Left ventricle myocardium inferior (tissue), 1 donor: Measurements from ENCODE around the gene APOO. TPM values are rescaled to one million over a fixed set of nuclear protein-coding genes. Genes with fewer than 3 reads are reported as not detected.

Experiments used
- DNase-seq: peaks from one replicate; pipeline ENCODE4 v3.0.0-alpha.2; 2020
- H3K27ac ChIP-seq: fragments of 200-600 bp; replicated peaks from 2 replicates; pipeline ENCODE4 v1.8.0; 2021
- H3K27me3 ChIP-seq: fragments of 200-600 bp; 2 replicates; pipeline ENCODE4 v1.8.0; 2021; ENCODE audit warnings: low read depth
- H3K36me3 ChIP-seq: fragments of 200-600 bp; 2 replicates; pipeline ENCODE4 v1.8.0; 2021
- H3K4me1 ChIP-seq: fragments of 200-600 bp; 2 replicates; pipeline ENCODE4 v1.8.0; 2021
- H3K4me3 ChIP-seq: fragments of 200-600 bp; 2 replicates; pipeline ENCODE4 v1.8.0; 2021; ENCODE audit warnings: mild to moderate bottlenecking, moderate library complexity
- H3K9me3 ChIP-seq: fragments of 200-600 bp; replicated peaks from 2 replicates; pipeline ENCODE4 v1.8.0; 2021
- intact Hi-C: fragments of 100-400 bp; cut with micrococcal nuclease; formaldehyde crosslinking; loops from one replicate; pipeline ENCODE4 v1.11.0; 2022
- total RNA-seq: library from RNA; stranded (reverse); fragmentation: NEBNext Ultra II Directional; extraction: Animal tissue kit (Norgen Biotek cat#: 25700); gene quantifications from one replicate; pipeline ENCODE4 v1.2.1, GENCODE V29; 2021
- TF ChIP-seq, protein P1 (sequence below): fragments of 200-600 bp; IDR thresholded peaks from 2 replicates; pipeline ENCODE4 v1.8.0; 2021; ENCODE audit warnings: antibody characterized with exemption, mild to moderate bottlenecking, borderline replicate concordance
- donor health status: DM: no; HTN: yes; CAD: no; lungs with severe emphysema.

Gene APOO
- total RNA-seq, 1 donor from 2014 or later: 102 TPM

DNA sequence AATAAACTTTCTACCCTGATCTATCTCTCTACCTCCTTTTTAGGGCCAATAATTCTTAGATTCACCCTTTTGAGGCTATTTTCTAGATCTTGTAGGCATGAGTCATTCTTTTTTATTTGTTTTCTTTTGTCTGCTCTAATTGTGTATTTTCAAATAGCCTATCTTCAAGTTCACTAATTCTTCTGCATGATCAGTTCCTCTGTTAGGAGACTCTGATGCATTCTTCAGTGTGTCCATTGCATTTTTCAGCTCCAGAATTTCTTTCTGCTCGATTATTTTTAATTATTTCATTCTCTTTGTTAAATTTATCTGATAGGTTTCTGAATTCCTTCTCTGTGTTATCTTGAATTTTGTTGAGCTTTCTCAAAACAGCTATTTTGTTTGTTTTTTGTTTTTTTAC lies 11.4 kb upstream of the APOO start:
- Histone ChIP-seq H3K36me3 (no peaks in the 10 kb centered on the region), H3K4me3 (no peak overlapping the region), H3K4me1 (no peaks in the 10 kb centered on the region), H3K9me3 (peaks cover 5% of the 10 kb centered on the region), H3K27ac (no peak overlapping the region), H3K27me3 (no peaks in the 10 kb centered on the region)
- TF ChIP-seq, protein P1, sequence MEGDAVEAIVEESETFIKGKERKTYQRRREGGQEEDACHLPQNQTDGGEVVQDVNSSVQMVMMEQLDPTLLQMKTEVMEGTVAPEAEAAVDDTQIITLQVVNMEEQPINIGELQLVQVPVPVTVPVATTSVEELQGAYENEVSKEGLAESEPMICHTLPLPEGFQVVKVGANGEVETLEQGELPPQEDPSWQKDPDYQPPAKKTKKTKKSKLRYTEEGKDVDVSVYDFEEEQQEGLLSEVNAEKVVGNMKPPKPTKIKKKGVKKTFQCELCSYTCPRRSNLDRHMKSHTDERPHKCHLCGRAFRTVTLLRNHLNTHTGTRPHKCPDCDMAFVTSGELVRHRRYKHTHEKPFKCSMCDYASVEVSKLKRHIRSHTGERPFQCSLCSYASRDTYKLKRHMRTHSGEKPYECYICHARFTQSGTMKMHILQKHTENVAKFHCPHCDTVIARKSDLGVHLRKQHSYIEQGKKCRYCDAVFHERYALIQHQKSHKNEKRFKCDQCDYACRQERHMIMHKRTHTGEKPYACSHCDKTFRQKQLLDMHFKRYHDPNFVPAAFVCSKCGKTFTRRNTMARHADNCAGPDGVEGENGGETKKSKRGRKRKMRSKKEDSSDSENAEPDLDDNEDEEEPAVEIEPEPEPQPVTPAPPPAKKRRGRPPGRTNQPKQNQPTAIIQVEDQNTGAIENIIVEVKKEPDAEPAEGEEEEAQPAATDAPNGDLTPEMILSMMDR: no peak
- intact Hi-C loops: loop anchor here (10.0 kb wide), 1 partner anchor 116 kb away; no protein-coding TSS in a partner anchor
- no peak for DNase-seq

DNA sequence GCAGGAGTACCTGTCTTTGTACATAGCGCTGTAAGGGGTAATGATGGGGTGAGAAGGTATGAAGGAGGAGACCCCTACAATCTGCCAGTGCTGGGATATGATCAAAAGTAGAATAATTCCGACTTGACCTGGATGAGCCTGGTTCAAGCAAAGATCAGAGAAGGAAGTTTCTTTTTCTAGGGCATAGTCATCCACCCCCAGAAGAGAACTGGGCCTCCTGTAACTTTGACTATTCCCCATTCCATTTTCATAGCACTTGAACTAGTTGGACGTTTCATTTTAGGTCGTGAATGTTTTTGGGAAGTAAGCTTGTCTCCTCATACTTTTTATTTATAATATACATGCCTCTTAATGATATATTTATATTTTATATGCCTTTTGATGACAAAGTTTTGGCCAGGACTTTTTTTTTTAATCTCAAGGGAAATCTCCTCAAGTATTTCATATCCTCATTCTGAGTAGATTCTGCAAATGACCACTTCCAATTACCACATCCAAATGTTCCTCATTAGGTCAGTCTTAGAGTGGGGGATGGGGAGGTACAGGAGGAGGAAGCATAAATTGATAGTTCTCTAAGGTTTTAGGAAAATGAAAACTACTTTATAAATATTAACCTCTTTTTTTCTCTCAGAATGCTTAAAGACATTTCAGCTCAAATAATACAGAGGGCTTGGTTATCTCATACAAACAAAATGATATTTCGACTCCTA lies 3.5 kb upstream of the APOO start:
- H3K4me1 ChIP-seq: peaks cover 11% of the 10 kb centered on the region
- TF ChIP-seq, protein P1: no peak
- no peaks in the 10 kb centered on the region for H3K9me3 ChIP-seq
- H3K27me3 ChIP-seq: no peaks in the 10 kb centered on the region
- no peaks in the 10 kb centered on the region for H3K36me3 ChIP-seq
- DNase-seq: no peak
- no peak overlapping the region for H3K27ac ChIP-seq
- H3K4me3 ChIP-seq: no peak overlapping the region
- intact Hi-C loops: loop anchor here (10.0 kb wide), 1 partner anchor 124 kb away; no protein-coding TSS in a partner anchor

- TF ChIP-seq, protein P1: no peak
- H3K4me1 ChIP-seq: peaks cover 16% of the 10 kb centered on the region
- H3K27ac ChIP-seq: peak overlapping the region; percentile 92
- intact Hi-C loops: loop anchor here (10.0 kb wide), 2 partner anchors 154 to 214 kb away; no protein-coding TSS in a partner anchor
- H3K9me3 ChIP-seq: no peaks in the 10 kb centered on the region
- no peaks in the 10 kb centered on the region for H3K27me3 ChIP-seq
- DNase-seq: no peak
- peak overlapping the region; percentile 75 for H3K4me3 ChIP-seq
- H3K36me3 ChIP-seq: no peaks in the 10 kb centered on the region
These were observed 674 bp upstream of the APOO start for GRCh38 chrX:23908219-23909004.

- no peaks in the 10 kb centered on the region for H3K36me3 ChIP-seq
- peaks cover 18% of the 10 kb centered on the region for H3K4me1 ChIP-seq
- intact Hi-C loops: loop anchor here (10.0 kb wide), 2 partner anchors 152 to 212 kb away; no protein-coding TSS in a partner anchor
- peak overlapping the region; percentile 75 for H3K4me3 ChIP-seq
- no peaks in the 10 kb centered on the region for H3K9me3 ChIP-seq
- DNase-seq: no peak
- no peaks in the 10 kb centered on the region for H3K27me3 ChIP-seq
- TF ChIP-seq, protein P1: no peak
- H3K27ac ChIP-seq: peak overlapping the region; percentile 92
These were observed 634 bp downstream of the APOO start for GRCh38 chrX:23907111-23907497.

DNA sequence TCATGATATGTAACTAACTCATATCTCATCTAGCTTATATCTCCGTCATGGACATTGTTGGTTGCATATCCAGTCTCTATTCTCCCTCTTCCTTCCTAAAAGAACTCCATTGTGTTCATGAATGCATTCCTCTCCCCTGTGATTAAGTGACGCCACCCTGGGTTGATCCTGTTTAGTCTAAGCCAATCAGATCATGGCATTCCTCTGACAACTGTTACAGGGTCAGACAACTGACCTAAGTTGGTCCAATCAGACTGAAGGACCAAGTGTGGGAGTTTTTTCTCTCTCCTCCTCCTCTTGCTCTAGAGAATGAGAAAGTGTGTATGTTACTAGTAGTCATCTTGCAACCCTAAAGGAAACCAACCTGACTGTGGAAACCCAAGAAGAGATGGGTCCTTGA lies 3.6 kb downstream of the APOO start:
- H3K4me3 ChIP-seq: no peak overlapping the region
- H3K9me3 ChIP-seq: no peaks in the 10 kb centered on the region
- H3K27ac ChIP-seq: peak overlapping the region; percentile 36
- no peaks in the 10 kb centered on the region for H3K27me3 ChIP-seq
- no peaks in the 10 kb centered on the region for H3K36me3 ChIP-seq
- peaks cover 43% of the 10 kb centered on the region for H3K4me1 ChIP-seq
- intact Hi-C loops: loop anchor here (5.0 to 10.0 kb wide), 3 partner anchors 122 to 209 kb away; partner anchors contain the start of gene SAT1
- no peak for DNase-seq
- TF ChIP-seq, protein P1: no peak
